ENCODE data around the gene MESP1.
"Not testable (repeated sequence)": the region's sequence is repeated elsewhere in the genome, so short reads cannot be mapped to it uniquely, and the experiment has no call there.

The MESP1 gene

GRCh38 chr15:89750560-89751542 is at the start of gene MESP1:
TSS of gene MESP1 (minus strand) at chr15:89751249. CDS start at chr15:89751231, 18 bp downstream.
- peak; percentile 53 to 78 for DNase-seq (ENCODE audit: extremely low read depth in 1 of 2, low read depth in 1 of 2)

DNA sequence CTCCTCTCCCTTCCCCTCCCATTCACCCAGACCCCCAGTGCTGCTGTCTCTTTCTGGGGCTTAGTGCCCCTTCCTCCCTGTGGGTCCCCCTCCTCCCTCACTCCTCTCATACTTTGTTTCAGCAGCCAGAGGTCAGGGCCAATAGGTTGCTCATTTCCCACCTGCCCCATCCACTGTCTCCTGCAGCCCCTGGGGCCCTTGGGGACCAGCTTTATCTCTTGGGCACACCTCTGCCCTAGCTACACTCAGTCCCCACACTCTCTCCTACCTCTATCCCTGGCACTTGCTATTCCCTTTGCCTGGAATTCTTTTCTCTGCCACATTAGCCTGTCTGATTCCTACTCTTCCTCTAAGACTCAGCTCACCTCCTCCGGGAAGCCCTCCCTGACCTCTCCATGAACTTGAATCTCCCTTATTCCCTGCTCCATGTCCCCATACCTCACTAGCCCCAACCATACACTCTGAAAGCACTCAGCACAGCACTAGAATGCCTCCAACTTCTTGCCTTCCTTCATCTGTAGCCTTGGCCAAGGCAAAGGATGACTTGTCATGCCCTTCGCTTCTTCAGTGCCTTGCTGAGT is 49.0 kb upstream of the MESP1 start:
- no peak for DNase-seq (ENCODE audit: extremely low read depth in 1 of 2, low read depth in 1 of 2)

DNA sequence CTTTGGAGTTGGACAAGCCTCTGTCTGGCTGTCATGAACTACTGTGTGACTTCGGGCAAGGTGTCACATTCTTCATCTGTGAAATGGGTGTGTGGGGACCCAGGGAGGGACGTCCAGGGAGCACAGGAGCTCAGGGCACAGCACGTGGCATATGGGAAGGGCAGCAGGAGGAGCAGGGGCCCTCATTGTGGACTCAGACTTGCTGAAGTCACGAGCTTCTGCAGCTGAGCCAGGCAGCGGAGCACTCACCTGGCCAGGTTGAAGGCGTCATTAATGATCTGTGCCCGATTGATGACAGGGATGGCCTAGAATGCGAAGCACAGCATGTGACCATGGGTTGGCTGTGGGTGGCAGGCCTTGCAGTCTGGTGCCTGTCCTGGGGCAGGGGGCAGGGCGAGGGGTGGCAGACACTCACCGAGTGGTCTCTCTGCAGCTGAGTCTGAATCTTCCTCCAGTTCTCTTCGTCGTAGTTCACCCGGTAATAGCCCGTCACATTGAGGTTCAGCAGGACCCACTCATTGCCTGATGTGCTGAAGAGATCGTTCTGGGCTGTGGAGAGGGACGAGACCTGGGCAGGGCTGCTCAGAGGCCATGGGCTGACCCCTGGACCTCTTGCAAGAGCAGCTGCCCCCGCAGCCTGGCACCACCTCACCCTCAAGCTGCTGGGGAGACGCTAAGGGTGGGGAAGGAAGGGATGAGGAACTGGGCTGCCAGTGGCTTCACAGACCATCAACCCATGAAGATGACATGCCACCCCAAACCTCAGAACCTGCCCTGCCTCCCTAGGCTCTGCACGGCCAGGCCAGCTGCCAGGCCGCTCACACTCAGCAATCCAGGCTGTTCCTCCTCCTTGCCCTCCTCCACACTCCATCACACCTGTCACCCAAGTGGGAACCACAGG is 48.2 kb upstream of the MESP1 start:
- no peak for DNase-seq (ENCODE audit: extremely low read depth in 1 of 2, low read depth in 1 of 2)

- no peak for DNase-seq (ENCODE audit: extremely low read depth in 1 of 2, low read depth in 1 of 2)
Measured at GRCh38 chr15:89797678-89798201, 46.7 kb upstream of the MESP1 start.

GRCh38 chr15:89795996-89796395 is 44.9 kb upstream of the MESP1 start:
- DNase-seq (ENCODE audit: extremely low read depth in 1 of 2, low read depth in 1 of 2), result no peak

DNA sequence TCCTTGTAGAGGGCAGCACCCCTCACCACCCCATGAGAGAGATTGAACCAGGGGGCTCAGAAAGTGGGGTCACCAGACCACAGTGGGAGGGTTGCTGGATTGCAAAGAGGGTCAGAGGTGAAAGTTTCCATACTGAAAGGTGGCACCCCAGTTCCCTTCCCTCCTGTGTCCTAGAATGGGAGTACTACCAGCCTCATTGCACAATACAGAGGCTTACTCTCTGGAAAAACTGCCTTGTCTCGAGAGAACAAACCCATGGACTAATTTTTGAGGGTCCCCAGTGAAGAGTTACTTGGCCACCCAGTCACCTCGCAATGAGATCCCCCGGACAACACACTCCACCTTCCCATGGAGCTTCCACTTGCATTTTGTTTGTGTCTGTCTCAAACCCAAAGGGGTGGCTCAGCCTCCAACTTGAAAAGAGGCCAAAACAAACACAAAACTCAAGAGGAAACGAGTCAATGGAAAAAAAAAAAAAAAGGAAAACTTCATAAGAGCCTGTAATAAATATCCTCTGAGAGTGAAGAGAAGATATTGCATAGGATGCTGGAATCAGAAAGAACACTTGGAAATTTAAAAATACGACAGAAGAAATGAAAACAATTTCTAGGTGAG is 43.7 kb upstream of the MESP1 start:
- no peak for DNase-seq (ENCODE audit: extremely low read depth in 1 of 2, low read depth in 1 of 2)

DNA sequence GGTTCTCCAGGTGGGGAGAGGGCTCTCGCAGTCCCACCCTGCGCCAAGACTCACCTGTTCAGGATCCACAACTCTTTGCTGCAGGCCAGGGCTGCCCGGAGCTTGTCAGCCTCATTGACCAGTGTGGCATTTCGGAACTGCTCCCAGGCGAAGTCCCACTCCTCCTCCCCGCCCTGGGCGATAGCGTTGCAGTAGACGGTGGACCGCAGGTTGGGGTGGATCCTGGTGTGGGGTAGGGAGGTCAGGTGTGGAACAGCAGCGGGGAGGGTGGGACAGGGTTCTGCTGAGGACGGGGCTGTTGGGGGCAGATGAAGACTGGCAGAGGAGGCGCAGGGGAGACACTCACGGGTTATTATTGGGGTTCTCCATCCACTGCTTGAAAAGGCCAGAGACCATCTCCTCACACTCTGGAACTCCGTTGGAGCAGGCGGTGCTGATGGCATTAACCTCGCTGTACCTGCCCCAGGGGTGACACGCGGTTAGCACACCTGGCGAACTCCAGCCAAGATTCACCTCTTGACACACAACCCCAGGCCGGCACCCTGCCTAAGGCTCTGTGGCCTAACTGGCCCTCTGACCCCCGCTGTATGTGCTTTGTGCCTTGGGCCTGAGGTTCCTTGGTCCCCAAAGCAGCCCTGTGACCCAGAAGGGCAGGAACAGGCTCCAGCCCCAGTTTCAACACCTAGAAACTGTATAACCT is 41.2 kb upstream of the MESP1 start:
- no peak for DNase-seq (ENCODE audit: extremely low read depth in 1 of 2, low read depth in 1 of 2)

- no peak for DNase-seq (ENCODE audit: extremely low read depth in 1 of 2, low read depth in 1 of 2)
Measured at GRCh38 chr15:89790661-89791060, 39.6 kb upstream of the MESP1 start.

DNA sequence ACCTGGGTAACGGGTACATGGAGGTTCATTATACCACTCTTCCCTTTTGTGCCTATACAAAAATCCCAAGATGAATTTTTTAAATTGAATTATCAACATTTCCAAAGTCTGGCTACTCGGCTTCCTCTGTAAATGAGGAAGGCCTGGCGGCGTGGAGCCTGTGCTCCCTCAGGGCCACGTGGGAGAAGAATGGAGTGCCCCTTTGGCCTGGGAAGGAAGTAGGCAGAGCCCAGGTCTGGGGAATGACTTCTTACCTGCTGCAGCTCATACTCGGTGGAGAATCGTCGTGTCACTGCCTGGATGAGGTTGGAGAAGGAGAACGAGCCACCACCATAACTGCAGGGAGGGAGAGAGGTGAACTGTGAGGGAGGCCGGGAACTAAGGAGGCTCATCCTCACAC is 39.2 kb upstream of the MESP1 start:
- DNase-seq (ENCODE audit: extremely low read depth in 1 of 2, low read depth in 1 of 2), result no peak

DNA sequence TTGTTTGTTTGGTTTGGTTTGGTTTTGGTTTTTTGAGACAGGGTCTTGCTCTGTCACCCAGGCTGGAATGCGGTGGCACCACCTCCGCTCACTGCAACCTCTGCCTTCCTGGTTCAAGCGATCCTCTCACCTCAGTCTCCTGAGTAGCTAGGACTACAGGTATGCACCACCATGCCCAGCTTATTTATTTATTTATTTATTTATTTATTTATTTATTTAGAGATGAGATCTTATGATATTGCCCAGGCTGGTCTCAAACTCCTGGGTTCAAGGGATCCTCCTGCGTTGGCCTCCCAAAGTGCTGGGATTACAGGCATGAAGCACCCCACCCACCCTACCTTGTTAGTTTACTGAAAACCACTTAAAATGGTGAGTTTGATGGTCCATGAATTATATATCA is 37.5 kb upstream of the MESP1 start:
- DNase-seq (ENCODE audit: extremely low read depth in 1 of 2, low read depth in 1 of 2), result not testable (repeated sequence)

GRCh38 chr15:89787944-89788343 is 36.9 kb upstream of the MESP1 start:
- no peak for DNase-seq (ENCODE audit: extremely low read depth in 1 of 2, low read depth in 1 of 2)

DNA sequence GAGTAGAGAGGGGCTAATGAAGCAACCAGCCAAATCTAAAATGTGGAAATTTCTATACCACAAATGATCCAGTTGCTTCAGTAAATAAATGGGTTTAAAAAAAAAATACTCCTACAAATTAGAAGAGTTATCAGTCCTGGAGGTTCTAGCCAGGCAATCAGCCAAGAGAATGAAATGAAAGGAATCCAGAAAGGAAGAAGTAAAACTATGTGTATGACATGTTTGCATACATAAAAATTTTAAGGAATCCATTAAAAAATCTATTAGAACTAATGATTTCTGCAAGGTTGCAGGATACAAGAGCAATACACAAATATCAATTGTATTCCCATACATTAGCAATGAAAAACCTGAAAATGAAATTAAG is 34.7 kb upstream of the MESP1 start:
- no peak for DNase-seq (ENCODE audit: extremely low read depth in 1 of 2, low read depth in 1 of 2)

- no peak for DNase-seq (ENCODE audit: extremely low read depth in 1 of 2, low read depth in 1 of 2)
Measured at GRCh38 chr15:89785064-89785773, 34.2 kb upstream of the MESP1 start.

GRCh38 chr15:89784686-89784960 is 33.6 kb upstream of the MESP1 start:
- no peak for DNase-seq (ENCODE audit: extremely low read depth in 1 of 2, low read depth in 1 of 2)

GRCh38 chr15:89783861-89784685 is 33.0 kb upstream of the MESP1 start:
- no peak for DNase-seq (ENCODE audit: extremely low read depth in 1 of 2, low read depth in 1 of 2)

DNA sequence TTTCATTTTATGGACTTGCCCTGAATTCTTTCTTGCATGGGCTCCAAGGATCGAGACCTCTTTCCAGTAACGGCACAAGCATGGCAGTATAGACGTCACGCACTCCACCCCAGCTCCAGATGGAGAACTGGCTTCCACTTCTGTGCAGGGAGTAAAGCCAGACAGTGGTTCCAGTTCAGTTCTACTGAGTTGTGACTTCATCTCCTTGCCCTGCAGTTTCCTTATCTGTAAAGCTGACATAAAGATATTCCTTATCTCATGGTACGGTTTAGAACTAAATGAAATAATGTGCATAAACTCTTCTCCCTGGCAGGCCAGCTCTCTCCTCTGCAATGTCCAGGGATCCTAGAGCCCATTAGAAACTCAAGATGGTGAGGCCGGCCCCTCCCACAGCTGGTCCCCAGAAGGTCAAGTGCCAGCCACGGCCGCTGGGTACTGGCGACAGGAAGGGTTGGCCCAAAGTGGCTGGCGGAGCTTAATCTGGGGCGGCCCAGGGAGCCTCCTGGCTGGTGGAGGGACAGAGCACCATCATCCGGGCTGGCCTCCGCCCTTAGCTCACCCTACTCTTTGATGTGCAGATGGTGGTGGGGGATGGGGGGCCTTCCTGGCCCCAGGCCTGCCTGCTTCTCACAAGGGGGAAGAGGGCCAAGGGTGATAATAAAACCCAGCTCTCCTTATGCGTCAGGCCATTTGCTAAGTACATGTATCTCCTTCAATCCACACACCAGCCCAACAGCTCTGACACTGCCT is 32.2 kb upstream of the MESP1 start:
- DNase-seq (ENCODE audit: extremely low read depth in 1 of 2, low read depth in 1 of 2), result no peak

GRCh38 chr15:89782619-89782950 is 31.5 kb upstream of the MESP1 start:
- DNase-seq (ENCODE audit: extremely low read depth in 1 of 2, low read depth in 1 of 2), result not testable (repeated sequence)
